NCI-H2171 treated with DMSO at 0.1 percent for 48 hours (cell line): ENCODE measurements around the gene HACD4.
"Not testable (repeated sequence)": the region's sequence is repeated elsewhere in the genome, so short reads cannot be mapped to it uniquely, and the experiment has no call there.

ENCODE experiments used
- DNase-seq: peaks from one replicate; lab custom pipeline; 2025; lab: John Stamatoyannopoulos, UW

HACD4 gene

GRCh38 chr9:21016701-21017491 lies 14.5 kb downstream of the HACD4 start:
- no peak for DNase-seq

DNA sequence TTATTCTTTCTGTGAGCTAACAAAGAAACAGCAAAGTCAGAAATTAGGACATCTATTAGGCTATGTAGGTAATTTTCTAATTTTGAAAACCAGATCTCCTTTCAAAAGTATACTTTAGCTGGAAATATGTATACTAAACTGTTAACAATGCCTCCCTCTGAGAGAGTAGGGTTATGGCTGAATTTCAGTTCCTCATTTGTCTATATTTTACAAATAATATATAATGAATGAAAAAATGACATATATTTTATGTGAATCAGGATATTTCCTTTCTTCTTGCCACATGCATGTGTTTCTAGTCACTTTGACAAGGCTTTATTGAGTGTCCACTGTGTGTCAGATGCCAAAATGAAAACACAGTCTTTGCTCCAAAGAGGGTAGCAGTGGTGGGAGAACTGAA lies 15.4 kb downstream of the HACD4 start:
- no peak for DNase-seq

- no peak for DNase-seq
Observed at GRCh38 chr9:21015129-21015815, 16.2 kb downstream of the HACD4 start.

DNA sequence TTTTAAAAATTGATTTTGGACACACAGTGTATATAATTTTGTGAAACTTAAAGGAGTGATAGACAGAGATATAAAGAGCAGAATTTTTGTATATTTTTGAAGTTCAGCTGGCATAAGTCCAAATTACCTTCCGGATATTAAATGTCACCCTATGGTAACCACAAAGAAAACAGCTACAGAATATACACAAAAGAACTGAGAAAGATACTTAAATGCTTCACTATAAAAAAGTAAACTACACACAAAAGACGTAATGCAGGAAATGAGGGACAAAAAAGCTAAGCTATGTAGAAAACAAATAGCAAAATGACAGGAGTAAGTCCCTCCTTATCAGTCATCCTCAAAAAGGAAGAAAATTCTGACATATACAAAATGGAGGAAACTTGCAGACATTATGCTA lies 29.4 kb downstream of the HACD4 start:
- peak; percentile 3 for DNase-seq

DNA sequence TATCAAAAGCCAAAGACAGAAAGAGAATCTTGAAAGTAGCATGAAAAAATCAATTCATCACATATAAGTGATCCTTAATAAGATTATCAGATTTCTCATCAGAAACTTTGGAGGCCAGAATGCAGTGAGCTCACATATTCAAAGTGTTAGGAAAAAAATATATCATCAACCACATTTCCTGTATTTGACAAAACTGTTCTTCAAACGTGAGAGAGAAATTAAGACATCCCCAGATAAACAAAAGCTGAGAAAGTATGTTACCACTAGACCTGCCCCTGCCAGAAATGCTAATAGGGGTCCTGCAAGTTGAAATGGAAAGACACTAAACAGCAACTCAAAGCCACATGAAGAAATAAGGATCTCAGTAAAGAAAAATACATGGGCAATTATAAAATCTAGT lies 29.9 kb downstream of the HACD4 start:
- no peak for DNase-seq

DNA sequence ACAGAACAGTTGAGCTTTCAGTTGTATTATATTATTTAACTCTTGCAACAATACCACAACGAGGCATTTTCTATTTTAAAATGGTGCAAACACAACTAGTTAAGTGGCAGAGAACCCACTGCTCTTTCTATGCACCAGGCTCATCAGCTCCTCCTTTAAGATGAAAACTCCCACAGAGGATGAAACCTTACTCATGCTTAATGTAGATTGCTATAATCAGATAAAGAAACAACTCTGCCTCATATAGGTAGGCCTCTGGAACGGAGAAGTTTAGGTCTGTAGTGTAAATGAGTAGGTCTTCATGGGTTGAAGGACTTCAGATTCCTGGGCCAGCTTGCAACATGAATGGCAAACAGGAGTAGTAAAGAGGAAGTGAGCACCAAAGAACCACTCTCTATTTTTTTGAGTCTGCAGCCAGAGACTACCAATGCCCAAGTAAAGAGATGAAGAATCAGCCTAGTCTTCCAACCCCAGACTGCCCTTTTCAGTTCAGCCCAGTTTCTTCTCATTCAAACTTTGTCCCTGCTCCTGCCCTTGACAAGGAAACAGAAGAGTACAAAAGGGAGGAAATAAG lies 33.9 kb downstream of the HACD4 start:
- no peak for DNase-seq

- DNase-seq: no peak
Observed at GRCh38 chr9:20996809-20997208, 34.6 kb downstream of the HACD4 start.

- DNase-seq: no peak
Observed at GRCh38 chr9:20995616-20996015, 35.8 kb downstream of the HACD4 start.

DNA sequence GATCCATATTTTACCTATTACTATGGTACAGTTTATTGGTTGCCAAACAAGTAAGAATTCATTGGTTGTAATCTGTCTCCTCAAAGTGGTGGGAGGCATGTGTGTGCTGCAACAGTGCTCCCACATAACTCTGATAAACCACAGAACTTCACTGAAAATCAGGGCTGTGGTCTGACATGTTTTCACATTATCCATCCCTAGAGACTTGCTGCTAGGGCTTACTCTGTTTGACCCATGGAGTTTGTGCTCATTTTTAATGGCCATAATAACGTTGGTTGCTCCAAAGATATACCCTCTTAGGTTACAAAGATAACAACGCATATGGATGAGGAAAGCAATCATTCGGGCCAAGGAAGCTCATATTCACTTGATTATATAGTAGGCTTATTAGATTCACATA lies 37.0 kb downstream of the HACD4 start:
- no peak for DNase-seq

DNA sequence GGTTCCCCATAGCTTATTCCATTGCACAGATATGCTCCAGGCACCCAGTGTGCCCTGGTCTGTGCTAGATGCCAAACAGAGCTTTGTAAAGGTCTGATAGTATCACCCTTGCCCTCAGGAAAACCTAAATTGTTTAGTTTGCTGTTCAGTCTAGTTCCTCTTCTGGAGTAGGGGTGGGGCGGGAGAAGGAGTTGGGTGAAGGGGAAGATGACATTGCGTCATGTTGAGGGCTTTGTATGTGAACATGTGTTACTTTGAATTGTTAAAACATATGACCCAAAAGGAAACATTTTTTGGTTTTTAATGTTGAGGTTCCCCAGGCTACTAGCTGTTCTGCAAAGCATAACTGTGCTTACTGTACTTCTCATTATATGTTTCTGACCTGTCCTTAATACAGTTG lies 40.6 kb downstream of the HACD4 start:
- DNase-seq: no peak

DNA sequence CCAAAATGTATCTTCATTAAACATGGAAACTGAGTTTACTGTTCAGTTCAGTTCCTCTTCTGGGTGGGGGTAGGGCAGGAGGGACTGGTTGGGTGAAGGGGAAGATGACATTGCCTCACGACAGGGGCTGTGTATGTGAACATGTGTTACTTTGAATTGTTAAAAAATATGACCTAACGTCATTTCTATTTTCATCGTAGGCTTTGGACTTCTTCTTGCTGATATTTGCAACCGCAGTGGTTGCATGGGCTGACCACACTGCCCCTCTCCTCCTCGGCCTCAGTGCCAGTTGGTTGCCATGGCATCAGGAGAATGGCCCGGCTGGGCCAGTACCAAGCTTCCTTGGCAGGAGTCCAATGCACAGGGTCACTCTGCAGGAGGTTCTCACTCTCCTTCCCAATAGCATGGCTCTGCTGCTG lies 41.5 kb downstream of the HACD4 start:
- DNase-seq: no peak

DNA sequence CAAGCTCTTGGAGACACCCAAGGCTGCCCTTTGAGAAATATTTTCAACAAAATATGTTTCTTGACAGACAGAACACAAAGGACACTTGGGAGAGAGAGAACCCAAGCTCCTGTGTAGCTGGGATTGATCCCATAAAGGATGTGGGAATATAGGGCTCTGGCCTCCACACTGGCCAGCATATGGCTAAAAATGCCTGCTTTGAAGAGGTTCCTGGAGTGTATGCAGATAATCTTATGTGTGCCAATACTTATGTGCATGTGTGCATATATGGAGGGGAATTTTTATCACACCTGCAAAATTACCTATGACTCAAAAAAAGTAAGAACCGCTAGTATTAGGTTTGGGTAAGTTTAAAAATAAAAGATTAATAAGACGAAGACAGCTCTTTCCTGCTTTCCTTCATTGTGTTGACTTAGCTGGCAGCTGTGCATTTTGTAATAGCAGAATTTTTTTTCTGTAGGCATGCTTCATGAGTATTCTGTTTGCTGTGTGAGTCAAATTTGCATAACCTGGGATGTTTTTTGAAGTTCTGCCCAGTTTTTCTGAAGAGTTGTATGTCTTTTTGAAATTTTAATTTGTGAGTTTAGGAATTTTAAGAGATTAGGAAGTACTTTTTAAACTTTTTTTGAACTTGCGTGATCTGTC lies 42.6 kb downstream of the HACD4 start:
- no peak for DNase-seq

GRCh38 chr9:20988061-20988460 lies 43.4 kb downstream of the HACD4 start:
- DNase-seq: no peak

GRCh38 chr9:20987521-20987920 lies 43.9 kb downstream of the HACD4 start:
- DNase-seq: no peak

DNA sequence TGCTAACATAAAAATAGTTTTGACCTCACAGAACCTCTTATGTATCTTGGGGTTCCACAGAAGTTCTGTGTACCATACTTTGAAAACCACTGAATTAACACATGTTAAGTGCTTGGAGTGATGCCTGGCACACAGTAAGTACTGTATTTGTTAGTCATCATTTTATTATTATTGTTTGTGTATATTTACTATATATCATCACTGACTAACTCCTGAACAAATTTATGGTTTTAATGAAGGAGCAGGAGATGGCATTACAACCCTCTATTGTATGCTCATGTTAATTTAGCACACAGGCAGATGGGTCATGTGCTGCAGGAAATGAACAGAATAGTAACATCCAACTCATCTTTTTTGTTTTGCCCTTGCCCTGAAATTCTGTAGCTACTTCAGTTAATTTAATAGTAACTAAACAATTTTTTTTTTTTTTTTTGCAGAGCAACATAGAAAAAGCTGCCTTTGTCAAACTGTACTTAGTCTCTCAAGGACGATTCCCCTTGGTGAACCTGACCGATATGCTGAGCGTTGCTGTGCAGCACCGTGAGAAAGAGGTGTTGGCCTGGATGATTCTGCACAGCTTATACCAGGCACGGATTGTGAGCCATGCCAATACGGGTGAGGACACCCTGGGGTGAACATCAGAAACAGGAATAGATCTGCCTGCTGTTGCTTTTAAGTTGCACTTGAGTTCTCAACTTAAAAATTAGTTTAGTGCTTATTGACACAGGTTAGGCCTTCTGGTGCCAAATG lies 45.4 kb downstream of the HACD4 start:
- DNase-seq: no peak

- DNase-seq: no peak
Observed at GRCh38 chr9:20984506-20984905, 46.9 kb downstream of the HACD4 start.

- DNase-seq: no peak
Observed at GRCh38 chr9:20981486-20981885, 50.0 kb downstream of the HACD4 start.

DNA sequence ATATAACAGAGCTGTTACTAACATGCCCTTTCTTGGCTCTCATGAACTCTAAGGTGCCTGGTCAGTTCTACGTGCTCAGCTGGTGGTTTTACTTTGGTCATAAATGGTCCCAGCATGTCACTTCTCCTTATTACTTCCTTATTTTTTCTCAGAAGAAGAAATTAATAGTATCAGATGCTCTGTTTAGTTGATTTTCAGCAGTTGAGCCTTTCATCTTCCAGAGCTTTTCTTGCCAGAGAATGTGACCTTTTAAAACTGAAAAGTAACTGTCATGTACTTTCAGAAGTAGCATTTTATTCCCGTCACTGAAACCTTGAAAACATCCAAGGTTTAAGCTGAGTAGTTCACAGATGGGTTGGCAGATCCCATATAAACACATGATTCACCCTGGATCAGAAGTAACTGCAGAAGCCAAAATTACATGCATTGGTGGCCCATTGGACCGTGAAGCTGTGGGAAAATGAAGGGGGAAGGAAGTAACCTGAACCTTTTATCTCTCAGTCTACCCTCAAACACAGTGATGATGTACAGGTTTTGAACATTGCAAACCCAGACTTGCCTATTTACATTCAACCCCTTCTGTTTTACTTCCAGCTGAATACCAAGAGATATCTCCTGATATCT lies 50.5 kb downstream of the HACD4 start:
- peak; percentile 74 for DNase-seq

- DNase-seq: no peak
Observed at GRCh38 chr9:20978249-20978648, 53.2 kb downstream of the HACD4 start.

- DNase-seq: not testable (repeated sequence)
Observed at GRCh38 chr9:20974191-20974938, 57.1 kb downstream of the HACD4 start.
